Chondrocyte (in vitro differentiated cells): ENCODE measurements around the gene DGKB. TPM values are rescaled to one million over a fixed set of nuclear protein-coding genes. Genes with fewer than 3 reads are reported as not detected.

Source experiments
- DNase-seq: peaks from one replicate; pipeline ENCODE4 v3.0.0; 2021; ENCODE audit warnings: mixed read lengths, low spot score
- H3K27ac Mint-ChIP-seq: one replicate; pipeline ENCODE4 v1.8.0; 2021; ENCODE audit warnings: mild to moderate bottlenecking, moderate library complexity, mixed read lengths; ENCODE audit not compliant: unreplicated experiment
- H3K27me3 Mint-ChIP-seq: 2 replicates; pipeline ENCODE4 v1.8.0; 2021; ENCODE audit warnings: low read depth, mixed read lengths
- H3K36me3 Mint-ChIP-seq: 2 replicates; pipeline ENCODE4 v1.8.0; 2021; ENCODE audit warnings: low read depth, mixed read lengths
- H3K4me1 Mint-ChIP-seq: 2 replicates; pipeline ENCODE4 v1.8.0; 2021; ENCODE audit warnings: low read depth, mild to moderate bottlenecking, mixed read lengths
- H3K4me3 Mint-ChIP-seq: one replicate; pipeline ENCODE4 v1.8.0; 2021; ENCODE audit warnings: mild to moderate bottlenecking, moderate library complexity, mixed read lengths; ENCODE audit not compliant: unreplicated experiment
- H3K9me3 Mint-ChIP-seq: 2 replicates; pipeline ENCODE4 v1.8.0; 2021; ENCODE audit warnings: low read depth, mixed read lengths
- CTCF ChIP-seq: fragments of 200-600 bp; sonication (generic); IDR thresholded peaks from 2 replicates; pipeline ENCODE4 v1.5.0; 2021; ENCODE audit warnings: antibody characterized with exemption, mild to moderate bottlenecking, moderate library complexity
- total RNA-seq: library from RNA; stranded (reverse); gene quantifications from 3 replicates; pipeline ENCODE4 v1.2.1, GENCODE V29; 2021

Gene DGKB
- total RNA-seq, 1 donor from 2014 or later, result 0.60 TPM

DNA sequence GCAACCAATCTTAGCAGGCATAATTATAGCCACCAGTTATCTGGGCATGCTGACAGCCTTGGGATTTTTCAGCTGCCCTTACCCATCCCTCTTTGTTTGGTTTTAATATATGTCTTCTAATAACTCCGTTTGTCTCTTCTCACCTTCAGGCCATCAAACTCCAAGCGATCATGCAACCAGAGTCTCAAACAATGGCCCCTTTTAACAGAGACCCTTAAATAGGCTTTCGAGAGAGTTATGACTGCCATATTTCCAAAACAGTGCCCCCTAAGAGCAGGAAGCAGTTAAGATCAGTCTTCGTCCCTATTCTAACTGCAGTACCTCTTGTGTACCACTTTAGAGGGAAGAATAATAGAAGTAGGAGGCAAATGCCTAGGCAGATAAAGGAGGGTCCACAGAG, 157.5 kb downstream of the DGKB start:
- Mint-ChIP-seq H3K4me3 (no peak overlapping the region), H3K36me3 (peaks cover 4% of the 10 kb centered on the region), H3K27me3 (no peaks in the 10 kb centered on the region), H3K27ac (no peak overlapping the region), H3K9me3 (peaks cover 25% of the 10 kb centered on the region), H3K4me1 (peaks cover 15% of the 10 kb centered on the region)
- DNase-seq, result no peak
- no peak for TF ChIP-seq CTCF

DNA sequence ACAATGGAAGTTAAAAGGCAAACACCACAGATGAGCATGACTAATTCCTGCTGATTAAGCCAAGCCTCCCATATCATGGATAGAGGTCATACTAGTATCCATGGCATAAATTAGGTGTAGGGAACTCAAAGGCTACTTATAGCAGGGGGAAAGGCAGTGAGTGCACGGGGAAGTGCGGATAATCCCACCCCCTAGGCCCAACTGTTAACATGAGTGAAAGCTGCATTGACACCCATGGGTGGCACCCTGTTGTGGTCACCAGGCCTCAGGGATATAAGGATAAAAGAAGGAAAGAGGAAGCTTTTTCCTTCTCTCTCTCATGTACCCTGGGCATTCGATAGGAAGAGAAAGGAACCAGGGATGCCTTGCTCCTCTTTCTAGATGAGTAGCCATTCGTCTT, 161.9 kb downstream of the DGKB start:
- no peak for DNase-seq
- TF ChIP-seq CTCF, result no peak
- H3K4me1 Mint-ChIP-seq, result no peaks in the 10 kb centered on the region
- H3K36me3 Mint-ChIP-seq, result peaks cover 4% of the 10 kb centered on the region
- no peaks in the 10 kb centered on the region for H3K27me3 Mint-ChIP-seq
- H3K4me3 Mint-ChIP-seq, result no peak overlapping the region
- no peak overlapping the region for H3K27ac Mint-ChIP-seq
- peaks cover 25% of the 10 kb centered on the region for H3K9me3 Mint-ChIP-seq

- no peak overlapping the region for H3K27ac Mint-ChIP-seq
- DNase-seq, result no peak
- peaks cover 25% of the 10 kb centered on the region for H3K9me3 Mint-ChIP-seq
- H3K4me3 Mint-ChIP-seq, result no peak overlapping the region
- H3K27me3 Mint-ChIP-seq, result no peaks in the 10 kb centered on the region
- TF ChIP-seq CTCF, result no peak
- no peaks in the 10 kb centered on the region for H3K4me1 Mint-ChIP-seq
- peaks cover 4% of the 10 kb centered on the region for H3K36me3 Mint-ChIP-seq
Measured at GRCh38 chr7:14739841-14740185, 162.7 kb downstream of the DGKB start.

- no peak overlapping the region for H3K4me3 Mint-ChIP-seq
- H3K36me3 Mint-ChIP-seq, result peaks cover 4% of the 10 kb centered on the region
- no peak overlapping the region for H3K27ac Mint-ChIP-seq
- H3K27me3 Mint-ChIP-seq, result no peaks in the 10 kb centered on the region
- H3K9me3 Mint-ChIP-seq, result peaks cover 25% of the 10 kb centered on the region
- TF ChIP-seq CTCF, result no peak
- no peaks in the 10 kb centered on the region for H3K4me1 Mint-ChIP-seq
- no peak for DNase-seq
Measured at GRCh38 chr7:14739168-14739840, 163.2 kb downstream of the DGKB start.

DNA sequence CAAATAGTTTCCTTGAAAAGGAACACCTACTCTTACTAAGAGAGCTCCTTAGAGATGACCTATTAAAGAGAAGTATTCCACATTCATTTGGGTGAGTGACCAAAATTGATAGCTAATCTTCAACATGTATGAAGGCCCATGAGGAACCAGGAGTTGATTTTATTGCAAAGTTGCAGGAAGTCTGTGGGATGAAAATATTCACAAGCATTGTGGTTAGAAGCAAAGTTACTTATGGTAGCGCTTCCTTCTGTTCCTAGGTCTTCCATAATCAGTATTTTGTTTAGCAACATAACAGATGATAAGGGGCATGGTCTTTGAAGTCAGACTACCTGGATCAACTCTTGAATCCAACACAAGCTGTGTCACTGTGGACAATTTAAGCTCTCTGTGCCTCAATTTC, 164.5 kb downstream of the DGKB start:
- no peak overlapping the region for H3K4me3 Mint-ChIP-seq
- H3K36me3 Mint-ChIP-seq, result peaks cover 1% of the 10 kb centered on the region
- no peaks in the 10 kb centered on the region for H3K27me3 Mint-ChIP-seq
- H3K4me1 Mint-ChIP-seq, result no peaks in the 10 kb centered on the region
- TF ChIP-seq CTCF, result no peak
- H3K9me3 Mint-ChIP-seq, result peaks cover 14% of the 10 kb centered on the region
- DNase-seq, result no peak
- no peak overlapping the region for H3K27ac Mint-ChIP-seq
